Uterus (tissue), 2 donors: ENCODE results near the gene MLPH.

Source experiments
- CTCF ChIP-seq, 4 experiments: fragments of 200-600 bp in 2 of 4; fragments of 450-650 bp in 2 of 4; sonication (generic) in 2 of 4; IDR thresholded peaks; one replicate each; pipeline ENCODE4 v1.5.1; 2016 to 2019; ENCODE audit warnings: antibody characterized with exemption in 4 of 4, mild to moderate bottlenecking in 2 of 4, moderate library complexity in 1 of 4
- POLR2A ChIP-seq, 2 donors: fragments of 450-650 bp; IDR thresholded peaks; one replicate each; pipeline ENCODE4 v1.6.1; 2016; ENCODE audit warnings: antibody characterized with exemption in 2 of 2, mild to moderate bottlenecking in 1 of 2, moderate library complexity in 1 of 2

DNA sequence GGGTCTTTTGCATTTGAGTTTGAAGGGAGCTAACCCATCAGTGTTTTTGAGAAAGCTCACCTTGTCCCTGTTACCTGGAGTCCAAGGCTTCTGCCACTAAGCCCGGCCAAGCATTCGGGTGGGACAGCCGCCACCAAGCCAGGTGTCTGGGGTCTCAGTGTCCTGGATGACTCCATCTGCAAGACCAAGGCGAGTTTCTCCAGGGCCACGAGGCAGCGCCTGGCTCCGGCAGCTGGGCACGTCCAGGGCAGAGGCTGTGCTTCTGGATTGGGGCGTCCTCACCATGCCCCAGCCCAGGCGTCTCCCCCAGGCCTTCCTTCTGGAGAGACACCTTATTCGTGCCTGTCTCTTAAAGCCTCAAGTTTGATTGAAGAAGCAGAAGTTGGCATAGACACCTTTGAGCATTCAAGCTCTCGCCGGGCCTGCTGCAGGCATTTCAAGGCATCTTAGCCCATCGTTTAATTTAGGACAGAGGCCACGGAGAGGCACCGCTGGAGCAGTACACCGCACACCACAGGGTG lies 24.9 kb downstream of the MLPH start:
- TF ChIP-seq POLR2A (IDR thresholded peaks at IDR 0.05), result no peak
- TF ChIP-seq CTCF (IDR thresholded peaks at IDR 0.05), result no peak
